HCT116 (cell line): ENCODE measurements around the gene ST3GAL2. TPM values are rescaled to one million over a fixed set of nuclear protein-coding genes. Genes with fewer than 3 reads are reported as not detected.

Experiments used
- ATAC-seq: fragments of 200-7000 bp; cut with Tn5 transposase; 2 replicates; pipeline ENCODE4 v1.9.1; 2020; ENCODE audit warnings: mild to moderate bottlenecking, moderate library complexity
- BruUV-seq: library from RNA; stranded (reverse); fragments of 400-500 nt; replicated peaks from 2 replicates; lab custom pipeline; 2021; lab: Mats Ljungman, UMichigan
- CTCF ChIA-PET: fragments of 300-600 bp; sonication (Branson Sonifier 250); formaldehyde crosslinking; loops from one replicate; lab custom pipeline; 2021; ENCODE audit warnings: antibody characterized with exemption; lab: Charles Lee
- POLR2A ChIA-PET: fragments of 300-600, 350-600 bp; sonication (Branson Sonifier 250); formaldehyde crosslinking; loops from one replicate; lab custom pipeline; 2021; ENCODE audit warnings: antibody characterized with exemption; lab: Charles Lee
- RAD21 ChIA-PET, 2 experiments: fragments of 300-600 bp; sonication (Branson Sonifier 250); formaldehyde crosslinking; loops; one replicate each; lab custom pipeline; 2023; ENCODE audit warnings: low total read pairs in 2 of 2; ENCODE audit not compliant: uncharacterized antibody in 2 of 2, unreplicated experiment in 2 of 2, low non-redundant PET in 1 of 2; lab: Charles Lee
- DNase-seq: peaks from one replicate; pipeline ENCODE4 v3.0.0-alpha.2; 2010; ENCODE audit warnings: low read depth, low spot score
- H2AFZ ChIP-seq: fragments of 200-600 bp; shearing (Covaris generic), sonication (generic); 2 replicates; pipeline ENCODE4 v1.6.1; 2017; ENCODE audit warnings: low read depth, mixed run types, mixed read lengths, antibody characterized with exemption, low read length; ENCODE audit not compliant: poor library complexity, severe bottlenecking
- H3K27ac ChIP-seq: 2 replicates; pipeline ENCODE4 v1.5.1; 2012; ENCODE audit warnings: low read depth, low read length
- H3K27me3 ChIP-seq: fragments of 200-600 bp; sonication (generic); 2 replicates; pipeline ENCODE4 v1.6.1; 2016; ENCODE audit warnings: mixed run types, low read length, mixed read lengths; ENCODE audit not compliant: insufficient read depth
- H3K36me3 ChIP-seq, 2 experiments: fragments of 200-500 bp in 1 of 2; fragments of 200-600 bp in 1 of 2; sonication (Bioruptor generic) in 1 of 2; sonication (generic) in 1 of 2; 2 replicates each; pipeline versions ENCODE4 v1.5.1 to v1.6.1; 2014 to 2016; ENCODE audit warnings: low read length in 2 of 2, inconsistent platforms in 1 of 2, mixed read lengths in 1 of 2, mixed run types in 1 of 2; ENCODE audit not compliant: insufficient read depth in 2 of 2, control insufficient read depth in 1 of 2
- H3K4me1 ChIP-seq, 2 experiments: fragments of 200-600 bp in 1 of 2; sonication (generic) in 1 of 2; 2 replicates each; pipeline versions ENCODE4 v1.5.1 to v1.6.1; 2012 to 2017; ENCODE audit warnings: low read length in 2 of 2, inconsistent platforms in 1 of 2, mild to moderate bottlenecking in 1 of 2, mixed read lengths in 1 of 2, mixed run types in 1 of 2, moderate library complexity in 1 of 2; ENCODE audit not compliant: insufficient read depth in 2 of 2, control insufficient read depth in 1 of 2
- H3K4me2 ChIP-seq: fragments of 200-600 bp; sonication (generic); 2 replicates; pipeline ENCODE4 v1.6.1; 2017; ENCODE audit warnings: mixed run types, low read length, mixed read lengths
- H3K4me3 ChIP-seq, 2 experiments: fragments of 200-600 bp in 1 of 2; sonication (generic) in 1 of 2; replicated peaks in 1 of 2; 2 replicates each; pipeline ENCODE4 v1.5.1; 2011 to 2016; ENCODE audit warnings: low read length in 2 of 2, control low read depth in 1 of 2, low read depth in 1 of 2, mild to moderate bottlenecking in 1 of 2, mixed read lengths in 1 of 2, mixed run types in 1 of 2
- H3K79me2 ChIP-seq: fragments of 200-600 bp; sonication (generic); 2 replicates; pipeline ENCODE4 v1.6.1; 2017; ENCODE audit warnings: mild to moderate bottlenecking, mixed run types, low read length, moderate library complexity, mixed read lengths; ENCODE audit not compliant: insufficient read depth
- H3K9ac ChIP-seq: fragments of 200-600 bp; sonication (generic); 2 replicates; pipeline ENCODE4 v1.6.1; 2016; ENCODE audit warnings: low read length, mixed read lengths
- H3K9me2 ChIP-seq: fragments of 200-600 bp; sonication (generic), shearing (Covaris generic); 2 replicates; pipeline ENCODE4 v1.6.1; 2017; ENCODE audit warnings: mixed run types, mild to moderate bottlenecking, moderate library complexity; ENCODE audit not compliant: insufficient read depth
- H3K9me3 ChIP-seq, 2 experiments: fragments of 200-500 bp in 1 of 2; fragments of 200-600 bp in 1 of 2; sonication (Bioruptor generic) in 1 of 2; sonication (generic) in 1 of 2; 2 replicates each; pipeline ENCODE4 v1.6.1; 2014 to 2017; ENCODE audit warnings: low read length in 2 of 2, mixed read lengths in 2 of 2, inconsistent platforms in 1 of 2, low read depth in 1 of 2, mild to moderate bottlenecking in 1 of 2, mixed run types in 1 of 2, moderate library complexity in 1 of 2; ENCODE audit not compliant: control insufficient read depth in 1 of 2, insufficient read depth in 1 of 2
- H4K20me1 ChIP-seq: fragments of 200-600 bp; sonication (generic), shearing (Covaris generic); 2 replicates; pipeline ENCODE4 v1.6.1; 2017; ENCODE audit warnings: mixed run types, mild to moderate bottlenecking, moderate library complexity; ENCODE audit not compliant: insufficient read depth
- CBX3 ChIP-seq: IDR thresholded peaks from 2 replicates; pipeline ENCODE4 v1.6.1; 2012; ENCODE audit warnings: low read depth
- EGR1 ChIP-seq: IDR thresholded peaks from 2 replicates; pipeline ENCODE4 v1.6.1; 2012; ENCODE audit warnings: low read depth
- FOSL1 ChIP-seq: IDR thresholded peaks from 2 replicates; pipeline ENCODE4 v1.6.1; 2012; ENCODE audit warnings: low read depth
- SIN3A ChIP-seq: IDR thresholded peaks from 2 replicates; pipeline ENCODE4 v1.6.1; 2012; ENCODE audit warnings: low read depth
- SP1 ChIP-seq: IDR thresholded peaks from 2 replicates; pipeline ENCODE4 v1.6.1; 2012; ENCODE audit warnings: low read depth
- TCF7L2 ChIP-seq: IDR thresholded peaks from 2 replicates; pipeline ENCODE4 v1.7.0; 2011; ENCODE audit warnings: borderline replicate concordance, inconsistent platforms; ENCODE audit not compliant: insufficient read depth, insufficient read length; ENCODE audit errors: extremely low read depth
- ZBTB33 ChIP-seq: IDR thresholded peaks from 2 replicates; pipeline ENCODE4 v1.6.1; 2011; ENCODE audit warnings: mild to moderate bottlenecking, low read length, moderate library complexity; ENCODE audit not compliant: insufficient replicate concordance; ENCODE audit errors: extremely low read depth
- intact Hi-C: fragments of 100-400 bp; cut with micrococcal nuclease; formaldehyde crosslinking; loops from 2 replicates; pipeline ENCODE4 v1.10.0; 2022
- total RNA-seq: library from RNA; stranded (reverse); gene quantifications from one replicate; pipeline ENCODE4 v1.2.1, GENCODE V29; 2021; ENCODE audit not compliant: unreplicated experiment

Gene ST3GAL2
- total RNA-seq, 1 experiment from 2014 or later: 9.5 TPM

- no peak for TF ChIP-seq ZBTB33
- TF ChIP-seq SIN3A: no peak
Observed at GRCh38 chr16:70465999-70466804, 27.3 kb upstream of the ST3GAL2 start (continued).

GRCh38 chr16:70463235-70463634 is 24.3 kb upstream of the ST3GAL2 start:
- no peaks in the 10 kb centered on the region for H3K9me3 ChIP-seq
- no peaks in the 10 kb centered on the region for H3K36me3 ChIP-seq
- ChIA-PET RAD21 (no interaction called here), POLR2A (no interaction called here), CTCF (no interaction called here)
- no peaks in the 10 kb centered on the region for H3K79me2 ChIP-seq
- H2AFZ ChIP-seq: no peak overlapping the region
- H3K4me1 ChIP-seq: no peaks in the 10 kb centered on the region
- no peak overlapping the region for H3K27ac ChIP-seq
- TF ChIP-seq SP1: no peak
- no peak for TF ChIP-seq FOSL1
- TF ChIP-seq EGR1: no peak
- TF ChIP-seq ZBTB33: no peak
- no peak for TF ChIP-seq TCF7L2
- no peak for TF ChIP-seq CBX3
- intact Hi-C loops: no loop called here
- no peaks in the 10 kb centered on the region for H4K20me1 ChIP-seq
- no peak overlapping the region for H3K9ac ChIP-seq
- DNase-seq (no peak), ATAC-seq (no peak)
- no peak overlapping the region for H3K4me2 ChIP-seq
- no peak overlapping the region for H3K4me3 ChIP-seq
- no peaks in the 10 kb centered on the region for H3K27me3 ChIP-seq
- no TSS peak for BruUV-seq
- H3K9me2 ChIP-seq: no peaks in the 10 kb centered on the region
